HL-60/S4 treated with phorbol 12-myristate 13-acetate at 8.2 ng/mL for 4 days and 3 days (cell line): ENCODE measurements around the gene CRLF1.
"Not testable (repeated sequence)": the region's sequence is repeated elsewhere in the genome, so short reads cannot be mapped to it uniquely, and the experiment has no call there.

Experiments used
- in situ Hi-C: fragments of 300-500 bp; cut with MboI; formaldehyde crosslinking; loops from 2 replicates; pipeline ENCODE4 v1.15.0; 2022; ENCODE audit warnings: low sequenced_read_pairs

The CRLF1 gene

DNA sequence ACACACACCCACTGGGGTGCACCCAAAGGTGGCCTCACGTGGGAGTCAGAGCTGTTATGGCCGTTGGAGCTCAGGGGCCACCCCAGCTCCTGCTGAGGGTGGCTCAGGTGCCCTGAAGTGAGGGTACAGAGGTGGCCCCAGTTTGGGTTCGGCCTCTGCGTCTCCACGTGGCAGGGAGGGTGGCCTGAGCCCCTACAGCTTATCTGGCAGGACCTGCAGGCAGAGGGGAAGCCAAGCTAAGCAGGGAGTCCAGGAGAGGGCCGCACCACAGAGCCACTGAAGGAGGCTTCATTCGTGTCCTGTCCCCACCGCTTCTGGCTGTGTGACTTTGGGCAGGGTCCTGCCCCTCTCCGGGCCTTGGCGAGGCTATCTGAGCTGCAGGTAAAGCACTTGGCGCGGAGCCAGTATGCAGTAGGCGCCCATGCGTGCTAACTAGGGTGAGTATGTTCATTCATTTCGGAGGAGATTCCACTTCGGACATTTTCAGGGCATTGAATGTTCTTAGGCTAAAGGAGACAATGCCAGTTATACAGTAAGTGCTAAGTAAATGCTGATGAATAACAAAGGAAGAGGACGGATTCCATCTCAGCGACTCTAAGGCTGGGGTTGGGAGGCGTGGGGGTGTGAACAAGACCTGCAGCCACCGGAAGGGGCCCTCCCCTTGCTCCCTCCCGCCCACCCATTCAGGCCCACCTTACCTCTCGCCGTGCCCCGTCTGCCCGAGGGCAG is 13.1 kb downstream of the CRLF1 start:
- in situ Hi-C loops = no loop called here

- in situ Hi-C loops = not testable (repeated sequence)
These were observed 13.9 kb downstream of the CRLF1 start for GRCh38 chr19:18592732-18593131.

- in situ Hi-C loops = no loop called here
These were observed 14.7 kb downstream of the CRLF1 start for GRCh38 chr19:18591735-18592385.

GRCh38 chr19:18590273-18591272 is 16.0 kb downstream of the CRLF1 start:
- in situ Hi-C loops = no loop called here

GRCh38 chr19:18589380-18590272 is 17.0 kb downstream of the CRLF1 start:
- in situ Hi-C loops = no loop called here

GRCh38 chr19:18588611-18589379 is 17.8 kb downstream of the CRLF1 start, which contains the start of gene REX1BD:
REX1BD (plus strand) TSS chr19:18588798; CDS start chr19:18588802, 4 bp downstream.
- in situ Hi-C loops = no loop called here

DNA sequence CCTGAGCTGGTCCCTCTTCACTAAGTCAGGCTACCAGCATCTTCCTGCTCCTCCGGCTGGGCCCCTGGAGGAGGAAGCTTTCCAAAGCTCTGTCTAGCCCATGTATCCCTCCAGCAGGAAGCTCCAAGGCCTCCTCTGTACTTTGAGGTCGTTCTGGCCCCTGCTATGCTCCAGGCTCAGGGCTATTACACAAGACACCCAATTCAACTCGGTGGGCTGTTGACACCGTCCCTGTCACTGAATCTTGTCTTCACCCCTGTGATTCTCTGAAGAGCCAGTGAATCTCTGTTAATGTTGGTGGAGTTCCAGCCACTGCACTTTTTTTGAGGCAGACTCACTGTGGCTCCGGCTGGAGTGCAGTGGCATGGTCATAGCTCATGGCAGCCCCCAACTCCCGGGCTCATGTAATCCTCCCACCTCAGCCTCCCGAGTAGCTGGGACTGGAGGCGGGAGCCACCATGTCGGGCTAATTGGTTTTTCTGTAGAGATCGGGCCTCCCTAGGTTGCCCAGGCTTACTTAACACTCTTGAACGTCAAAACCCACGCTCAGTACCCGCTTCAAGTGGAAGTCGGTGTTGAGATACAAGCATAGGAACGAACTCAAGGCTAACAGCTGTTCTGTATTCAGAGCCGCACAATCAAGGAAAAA is 18.5 kb downstream of the CRLF1 start:
- in situ Hi-C loops = no loop called here

DNA sequence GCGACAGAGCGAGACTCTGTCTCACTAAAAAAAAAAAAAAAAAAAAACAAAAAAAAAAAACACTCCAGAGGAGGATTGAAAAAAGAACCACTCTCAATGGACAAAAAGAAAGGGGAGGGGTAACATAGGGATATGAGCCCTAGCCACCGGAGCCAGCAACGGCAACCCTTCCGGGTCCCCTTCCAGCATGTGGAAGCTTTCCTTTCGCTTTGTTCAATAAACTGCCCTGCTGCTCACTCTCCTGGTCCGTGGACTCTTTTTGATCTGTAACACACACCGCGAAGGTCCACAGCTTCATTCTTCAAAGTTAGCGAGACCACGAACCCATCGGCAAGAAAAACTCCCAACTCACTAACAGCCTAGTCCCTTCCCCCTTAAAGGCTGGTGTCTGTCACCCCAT is 19.0 kb downstream of the CRLF1 start:
- in situ Hi-C loops = no loop called here

- in situ Hi-C loops = no loop called here
These were observed 20.3 kb downstream of the CRLF1 start for GRCh38 chr19:18586306-18586705.

GRCh38 chr19:18580311-18580710 is 26.3 kb downstream of the CRLF1 start:
- in situ Hi-C loops = no loop called here

GRCh38 chr19:18577365-18577914 is 29.2 kb downstream of the CRLF1 start:
- in situ Hi-C loops = no loop called here

GRCh38 chr19:18576383-18576782 is 30.2 kb downstream of the CRLF1 start:
- in situ Hi-C loops = no loop called here

GRCh38 chr19:18574691-18575291 is 31.8 kb downstream of the CRLF1 start:
- in situ Hi-C loops = no loop called here

DNA sequence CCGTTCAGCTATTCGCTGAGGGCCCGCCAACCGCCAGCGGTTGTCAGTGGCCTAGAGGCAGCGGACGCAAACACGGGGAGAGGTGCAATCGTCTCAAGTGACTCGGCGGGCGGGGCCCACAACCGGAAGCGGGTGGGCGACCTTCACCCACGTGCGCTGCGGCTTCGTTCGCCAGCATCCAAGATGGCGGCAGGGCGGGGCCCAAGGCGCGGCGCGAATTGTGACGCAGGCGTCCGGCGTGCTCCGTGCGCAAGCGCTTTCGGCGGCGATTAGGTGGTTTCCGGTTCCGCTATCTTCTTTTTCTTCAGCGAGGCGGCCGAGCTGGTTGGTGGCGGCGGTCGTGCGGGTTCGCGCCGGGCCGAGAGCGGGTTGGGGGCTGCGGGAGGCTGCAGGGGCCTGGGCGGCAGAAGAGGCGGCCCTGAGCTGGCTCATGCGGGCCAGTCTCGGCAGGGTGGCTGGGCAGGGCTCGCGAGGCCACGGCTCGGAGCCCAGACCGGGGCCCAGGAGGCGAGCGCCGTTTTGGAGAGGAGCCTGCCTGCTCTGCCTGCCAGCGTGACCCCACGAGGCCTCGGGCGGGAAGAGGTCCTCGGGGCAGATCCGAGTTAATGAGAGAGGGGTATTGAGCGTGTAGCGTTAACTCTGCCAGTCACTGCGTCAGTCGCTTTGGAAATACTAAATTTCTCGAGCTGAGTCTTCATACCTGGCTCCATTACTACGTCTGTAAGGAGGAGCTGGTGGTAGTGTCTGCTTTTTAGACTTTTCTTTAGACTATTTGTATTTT is 34.8 kb downstream of the CRLF1 start, which contains the start of gene UBA52:
Gene UBA52, plus strand, starts transcription at position 294 of the 781 bp plus-strand sequence. CDS start 1,444 bp downstream, outside the sequence.
- in situ Hi-C loops = no loop called here

DNA sequence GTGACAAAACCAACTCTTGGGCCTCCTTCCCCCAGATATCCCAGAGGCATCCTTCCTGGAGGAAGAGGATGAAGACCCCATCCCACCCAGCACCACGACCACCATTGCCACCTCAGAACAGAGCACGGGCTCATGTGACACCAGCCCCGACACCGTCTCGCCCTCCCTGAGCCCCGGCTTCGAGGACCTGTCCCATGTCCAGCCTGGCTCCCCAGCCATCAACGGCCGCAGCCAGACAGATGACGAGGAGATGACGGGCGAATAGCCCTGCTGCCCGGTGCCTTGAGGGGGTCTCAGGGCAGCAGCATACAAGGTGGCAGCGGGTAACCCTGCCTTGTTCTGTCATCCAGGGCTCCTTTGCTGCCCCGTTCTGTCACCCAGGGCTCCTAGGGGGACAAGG is 38.2 kb downstream of the CRLF1 start:
- in situ Hi-C loops = no loop called here

DNA sequence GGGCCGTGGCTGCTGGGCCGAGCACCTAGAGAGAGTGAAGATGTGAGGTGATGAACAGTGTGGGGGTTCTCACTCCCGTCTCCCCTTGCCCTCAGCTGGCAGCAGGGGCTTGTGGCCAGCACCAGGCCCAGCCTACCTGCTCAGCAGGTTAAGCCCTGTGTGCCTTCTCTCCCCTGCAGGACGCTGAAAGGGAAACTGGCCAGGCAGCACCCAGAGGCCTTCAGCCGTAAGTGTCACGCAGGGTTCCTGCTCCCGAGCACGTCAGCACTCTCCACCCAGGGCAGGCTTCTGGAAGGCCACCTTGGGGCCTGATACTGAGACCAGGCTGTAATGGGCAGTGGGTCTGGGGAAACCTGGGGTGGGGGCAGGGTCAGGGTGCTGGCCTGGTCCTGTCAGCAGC is 39.6 kb downstream of the CRLF1 start:
- in situ Hi-C loops = no loop called here

DNA sequence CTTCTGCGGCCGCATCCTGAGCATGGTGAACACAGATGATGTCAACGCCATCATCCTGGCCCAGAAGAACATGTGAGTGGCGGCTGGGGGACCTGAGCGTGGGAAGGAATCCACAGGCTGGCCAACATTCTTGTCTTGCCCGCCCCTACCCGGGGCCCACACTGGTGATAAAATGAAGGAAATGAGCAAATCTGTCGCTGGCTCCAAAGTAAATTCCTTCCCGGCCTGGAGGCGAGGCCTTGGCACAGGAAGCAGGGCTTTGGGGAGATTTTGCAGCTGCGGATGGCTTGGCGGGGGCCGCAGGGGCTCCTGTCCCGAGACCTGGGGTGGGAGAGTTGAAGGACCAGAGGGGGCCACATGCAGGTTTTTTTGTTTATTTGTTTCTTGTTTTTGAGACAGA is 44.5 kb downstream of the CRLF1 start:
- in situ Hi-C loops = no loop called here
